ENCODE data around the gene RSPO3. TPM values are rescaled to one million over a fixed set of nuclear protein-coding genes. Genes with fewer than 3 reads are reported as not detected.

Gene RSPO3
- total and polyA plus RNA-seq, 2 of the 13 experiments (the other 11 are each of a cell fraction or from before 2014, with no cell fraction given): not detected

- intact Hi-C loops (cut with micrococcal nuclease; ENCODE audit: unreplicated experiment) (no loop called here), in situ Hi-C loops (cut with HindIII; ENCODE audit: extremely low pct_ligation_motif_present, low pct_unique_long_range_greater_than_20kb) (no loop called here)
- H3K9ac ChIP-seq (ENCODE audit: insufficient read depth, low read depth, low read length): no peak overlapping the region
- no peaks in the 10 kb centered on the region for H4K20me1 ChIP-seq (ENCODE audit: insufficient read depth, low read length)
- ATAC-seq (no peak), DNase-seq (ENCODE audit: low spot score) (no peak), FAIRE-seq (no peak)
- 13% methylated on average over 3 of the region's 3 CpGs for whole genome bisulfite sequencing (ENCODE audit: low lambda C conversion rate)
- no peaks in the 10 kb centered on the region for H3K79me2 ChIP-seq (ENCODE audit: insufficient read depth, low read length)
- no peaks in the 10 kb centered on the region for H3K9me3 ChIP-seq (ENCODE audit: low read length)
- no peaks in the 10 kb centered on the region for H3K36me3 ChIP-seq (replicated peaks in 1 of 2; ENCODE audit: control insufficient read depth in 1 of 2, insufficient read depth in 2 of 2, low read length in 2 of 2)
- H3K4me3 ChIP-seq (replicated peaks in 1 of 3; ENCODE audit: insufficient read depth in 1 of 3, low read depth in 2 of 3, low read length in 3 of 3): no peak overlapping the region
- H2AFZ ChIP-seq (ENCODE audit: low read length): no peak overlapping the region
- H3K27ac ChIP-seq (ENCODE audit: extremely low read length, insufficient read depth, low read length): no peak overlapping the region
- CTCF ChIA-PET (ENCODE audit: low intra/inter-chr PET ratio, low total read pairs): no interaction called here
- no peaks in the 10 kb centered on the region; a peak in 1 of 5 replicates for H3K27me3 ChIP-seq (ENCODE audit: control insufficient read depth in 1 of 2, insufficient read depth in 2 of 2, low read length in 2 of 2)
- H3K4me2 ChIP-seq (ENCODE audit: low read depth, low read length): no peak overlapping the region
- POLR2A ChIA-PET: no interaction called here
- no TSS peak for BruUV-seq (replicated peaks)
- TF ChIP-seq BCL6 (CRISPR knock-in tag; IDR thresholded peaks at IDR 0.05) (no peak), ZFX (CRISPR knock-in tag; IDR thresholded peaks at IDR 0.05; ENCODE audit: low read depth) (no peak), ATF4 (CRISPR knock-in tag; IDR thresholded peaks at IDR 0.05) (no peak), ZBTB26 (CRISPR knock-in tag; IDR thresholded peaks at IDR 0.05; ENCODE audit: borderline replicate concordance) (no peak), ZNF530 (CRISPR knock-in tag; IDR thresholded peaks at IDR 0.05; ENCODE audit: low read depth) (no peak), ATF6 (CRISPR knock-in tag; conservative IDR thresholded peaks at IDR 0.05) (no peak), ZNF3 (CRISPR knock-in tag; IDR thresholded peaks at IDR 0.05) (no peak), ATF1 (CRISPR knock-in tag; IDR thresholded peaks at IDR 0.05) (no peak), PCBP2 (optimal IDR thresholded peaks at IDR 0.05; ENCODE audit: low read depth, low read length, poor library complexity, severe bottlenecking) (no peak), MYC (CRISPR knock-in tag; IDR thresholded peaks at IDR 0.05; ENCODE audit: borderline replicate concordance) (no peak), ZNF224 (CRISPR knock-in tag; IDR thresholded peaks at IDR 0.05) (no peak), ZNF552 (CRISPR knock-in tag; IDR thresholded peaks at IDR 0.05; ENCODE audit: borderline replicate concordance) (no peak), ASH2L (IDR thresholded peaks at IDR 0.05; ENCODE audit: insufficient read length, low read depth, low read length) (no peak), ZNF782 (CRISPR knock-in tag; IDR thresholded peaks at IDR 0.05; ENCODE audit: borderline replicate concordance) (no peak), ZNF607 (CRISPR knock-in tag; IDR thresholded peaks at IDR 0.05; ENCODE audit: borderline replicate concordance) (no peak), ZMYM2 (CRISPR knock-in tag; IDR thresholded peaks at IDR 0.05) (no peak), KLF6 (CRISPR knock-in tag; IDR thresholded peaks at IDR 0.05) (no peak)
- H3K4me1 ChIP-seq (ENCODE audit: insufficient read depth, low read length): no peaks in the 10 kb centered on the region
Observed at GRCh38 chr6:127080081-127080480, 38.4 kb upstream of the RSPO3 start.

Measured in HepG2 (cell line).